H1 (cell line): ENCODE data around the gene CCL25. TPM values are rescaled to one million over a fixed set of nuclear protein-coding genes. Genes with fewer than 3 reads are reported as not detected.

ENCODE experiments used
- CTCF ChIA-PET: fragments of 300-600 bp; sonication (Branson Sonifier 250); formaldehyde crosslinking; loops from one replicate; lab custom pipeline; 2021; ENCODE audit not compliant: partially characterized antibody; lab: Charles Lee
- POLR2A ChIA-PET: fragments of 300-600 bp; sonication (Branson Sonifier 250); formaldehyde crosslinking; loops from one replicate; lab custom pipeline; 2021; ENCODE audit warnings: inconsistent platforms; ENCODE audit not compliant: partially characterized antibody; lab: Charles Lee
- DNase-seq, 2 experiments: peaks; one replicate each; pipeline versions ENCODE4 v3.0.0 to v3.0.0-alpha.2; 2010 to 2022; ENCODE audit warnings: low spot score in 2 of 2, low read depth in 1 of 2, mixed read lengths in 1 of 2
- FAIRE-seq: peaks from 2 replicates; lab custom pipeline; 2011; peaks lifted over from hg19 to GRCh38; lab: Jason Lieb, UNC
- H2AFZ ChIP-seq: 2 replicates; pipeline ENCODE4 v1.8.1; 2012; ENCODE audit warnings: low read length, inconsistent platforms
- H2AK5ac ChIP-seq: 2 replicates; pipeline ENCODE4 v1.6.1; 2013; ENCODE audit warnings: low read depth, low read length
- H2BK120ac ChIP-seq: replicated peaks from 2 replicates; pipeline ENCODE3; 2013; ENCODE audit warnings: low read depth, low read length, inconsistent platforms
- H2BK12ac ChIP-seq: 2 replicates; pipeline ENCODE4 v1.6.1; 2013; ENCODE audit warnings: low read depth, low read length
- H2BK15ac ChIP-seq: 2 replicates; pipeline ENCODE4 v1.6.1; 2013; ENCODE audit warnings: low read length
- H2BK20ac ChIP-seq: 2 replicates; pipeline ENCODE4 v1.6.1; 2013; ENCODE audit warnings: low read length
- H2BK5ac ChIP-seq: 2 replicates; pipeline ENCODE4 v1.6.1; 2013; ENCODE audit warnings: low read depth, low read length
- H3K14ac ChIP-seq: 2 replicates; pipeline ENCODE4 v1.6.1; 2013; ENCODE audit warnings: inconsistent platforms; ENCODE audit not compliant: insufficient read length
- H3K18ac ChIP-seq: 2 replicates; pipeline ENCODE4 v1.6.1; 2013; ENCODE audit warnings: low read length; ENCODE audit errors: extremely low read depth
- H3K23ac ChIP-seq: 2 replicates; pipeline ENCODE4 v1.6.1; 2013; ENCODE audit warnings: inconsistent platforms; ENCODE audit not compliant: insufficient read length
- H3K23me2 ChIP-seq: 2 replicates; pipeline ENCODE4 v1.6.1; 2013; ENCODE audit warnings: low read depth, low read length
- H3K27ac ChIP-seq: 2 replicates; pipeline ENCODE4 v1.6.1; 2011; ENCODE audit warnings: low read depth, low read length, inconsistent platforms
- H3K27me3 ChIP-seq, 4 experiments: replicated peaks in 1 of 4; 1 replicate in 1 of 4; 2 replicates in 3 of 4; pipeline versions ENCODE4 v1.6.1 to v1.8.1; 2011 to 2013; ENCODE audit warnings: low read length in 3 of 4, mild to moderate bottlenecking in 3 of 4, inconsistent platforms in 2 of 4, mixed read lengths in 2 of 4, moderate library complexity in 1 of 4; ENCODE audit not compliant: control insufficient read depth in 3 of 4, insufficient read depth in 3 of 4; ENCODE audit errors: extremely low read depth in 1 of 4
- H3K36me3 ChIP-seq, 4 experiments: 2 replicates each; pipeline versions ENCODE4 v1.6.1 to v1.8.1; 2011 to 2013; ENCODE audit warnings: mild to moderate bottlenecking in 4 of 4, low read length in 3 of 4, moderate library complexity in 2 of 4, control low read depth in 1 of 4, inconsistent platforms in 1 of 4; ENCODE audit not compliant: insufficient read depth in 4 of 4, control insufficient read depth in 2 of 4
- H3K4ac ChIP-seq: replicated peaks from 2 replicates; pipeline ENCODE3; 2013; ENCODE audit warnings: low read length, low read depth, mixed read lengths, inconsistent platforms; ENCODE audit not compliant: insufficient read length
- H3K4me1 ChIP-seq, 4 experiments: replicated peaks in 1 of 4; 1 replicate in 1 of 4; 2 replicates in 3 of 4; pipeline versions ENCODE4 v1.6.1 to v1.8.1; 2011 to 2013; ENCODE audit warnings: low read length in 3 of 4, inconsistent platforms in 2 of 4, mixed read lengths in 1 of 4; ENCODE audit not compliant: insufficient read depth in 4 of 4, control insufficient read depth in 3 of 4
- H3K4me2 ChIP-seq, 2 experiments: 2 replicates each; pipeline versions ENCODE4 v1.6.1 to v1.8.1; 2011 to 2013; ENCODE audit warnings: low read depth in 2 of 2, low read length in 2 of 2, control low read depth in 1 of 2, inconsistent platforms in 1 of 2, mild to moderate bottlenecking in 1 of 2; ENCODE audit not compliant: insufficient read depth in 1 of 2
- H3K4me3 ChIP-seq, 4 experiments: fragments of 200-600, 300-600 bp in 1 of 4; sonication (generic), shearing (Covaris generic), sonication (Bioruptor Twin) in 1 of 4; 2 replicates each; pipeline versions ENCODE4 v1.5.1 to v1.8.1; 2011 to 2016; ENCODE audit warnings: low read length in 4 of 4, low read depth in 3 of 4, control low read depth in 2 of 4, inconsistent platforms in 2 of 4, mild to moderate bottlenecking in 2 of 4, mixed read lengths in 1 of 4, moderate library complexity in 1 of 4; ENCODE audit not compliant: insufficient read depth in 2 of 4; ENCODE audit errors: extremely low read depth in 1 of 4
- H3K56ac ChIP-seq: replicated peaks from 2 replicates; pipeline ENCODE3; 2013; ENCODE audit warnings: low read depth, mild to moderate bottlenecking, mixed read lengths, low read length, inconsistent platforms; ENCODE audit not compliant: insufficient read length
- H3K79me1 ChIP-seq: 2 replicates; pipeline ENCODE4 v1.6.1; 2013; ENCODE audit warnings: low read depth, low read length, control low read depth
- H3K79me2 ChIP-seq, 2 experiments: 2 replicates each; pipeline versions ENCODE4 v1.6.1 to v1.8.1; 2012 to 2013; ENCODE audit warnings: low read length in 2 of 2, mild to moderate bottlenecking in 2 of 2, inconsistent platforms in 1 of 2; ENCODE audit not compliant: insufficient read depth in 2 of 2, control insufficient read depth in 1 of 2
- H3K9ac ChIP-seq, 4 experiments: replicated peaks in 1 of 4; 1 replicate in 1 of 4; 2 replicates in 3 of 4; pipeline versions ENCODE4 v1.6.1 to v1.8.1; 2011 to 2013; ENCODE audit warnings: low read depth in 3 of 4, low read length in 3 of 4, control low read depth in 2 of 4, mild to moderate bottlenecking in 2 of 4, moderate library complexity in 2 of 4, inconsistent platforms in 1 of 4; ENCODE audit errors: extremely low read depth in 1 of 4
- H3K9me3 ChIP-seq, 2 experiments: 2 replicates each; pipeline versions ENCODE4 v1.6.1 to v1.8.1; 2012 to 2013; ENCODE audit warnings: mild to moderate bottlenecking in 2 of 2, moderate library complexity in 2 of 2, control low read depth in 1 of 2, inconsistent platforms in 1 of 2, low read depth in 1 of 2, low read length in 1 of 2, mixed read lengths in 1 of 2; ENCODE audit not compliant: insufficient read depth in 2 of 2
- H4K20me1 ChIP-seq, 2 experiments: replicated peaks in 1 of 2; 2 replicates each; pipeline versions ENCODE3 to v1.8.1; 2011 to 2013; ENCODE audit warnings: inconsistent platforms in 2 of 2, low read length in 2 of 2, mild to moderate bottlenecking in 1 of 2; ENCODE audit not compliant: insufficient read depth in 2 of 2, control insufficient read depth in 1 of 2
- H4K5ac ChIP-seq: 2 replicates; pipeline ENCODE4 v1.6.1; 2013; ENCODE audit warnings: low read length, low read depth, mixed read lengths, inconsistent platforms; ENCODE audit not compliant: insufficient read length
- H4K8ac ChIP-seq: 2 replicates; pipeline ENCODE4 v1.8.0; 2013; ENCODE audit warnings: mild to moderate bottlenecking, moderate library complexity, low read length, inconsistent platforms; ENCODE audit not compliant: insufficient read depth; ENCODE audit errors: extremely low read depth
- H4K91ac ChIP-seq: replicated peaks from 2 replicates; pipeline ENCODE3; 2013; ENCODE audit warnings: low read length, mixed read lengths, inconsistent platforms; ENCODE audit not compliant: insufficient read length
- ASH2L ChIP-seq: fragments of 200-600, 300-600 bp; sonication (generic); IDR thresholded peaks from one replicate; pipeline ENCODE4 v1.7.1; 2017; ENCODE audit warnings: low read length
- ATF3 ChIP-seq: IDR thresholded peaks from 2 replicates; pipeline ENCODE4 v1.6.1; 2011; ENCODE audit warnings: low read depth, mild to moderate bottlenecking, low read length; ENCODE audit not compliant: insufficient read depth
- CTCF ChIP-seq, 3 experiments: IDR thresholded peaks; 1 replicate in 2 of 3; 2 replicates in 1 of 3; pipeline versions ENCODE4 v1.5.1 to v1.6.1; 2011; ENCODE audit warnings: low read length in 3 of 3, mild to moderate bottlenecking in 3 of 3, inconsistent platforms in 2 of 3, low read depth in 1 of 3, moderate library complexity in 1 of 3; ENCODE audit not compliant: insufficient read depth in 1 of 3; ENCODE audit errors: control extremely low read depth in 1 of 3
- EZH2 ChIP-seq: fragments of 200-600 bp; sonication (generic); IDR thresholded peaks from 2 replicates; pipeline ENCODE4 v1.7.1; 2012; ENCODE audit warnings: low read depth, mild to moderate bottlenecking, moderate library complexity, low read length, inconsistent platforms; ENCODE audit not compliant: severe bottlenecking
- KDM1A ChIP-seq: fragments of 200-600, 300-600 bp; sonication (generic); IDR thresholded peaks from 2 replicates; pipeline ENCODE4 v1.7.1; 2016; ENCODE audit warnings: mild to moderate bottlenecking, low read length, borderline replicate concordance
- RAD21 ChIP-seq, 2 experiments: IDR thresholded peaks in 1 of 2; conservative IDR thresholded peaks in 1 of 2; 2 replicates each; pipeline ENCODE4 v1.6.1; 2011; ENCODE audit warnings: low read depth in 2 of 2, low read length in 2 of 2, improper control_type of control experiment in 1 of 2, inconsistent platforms in 1 of 2, mild to moderate bottlenecking in 1 of 2, moderate library complexity in 1 of 2
- WGBS, 2 experiments: shearing (Covaris generic) in 1 of 2; methylation state at CpG; one replicate each; pipeline versions ENCODE4 v1.1.6 to v1.1.7; 2013 to 2015; ENCODE audit warnings: low lambda C conversion rate in 2 of 2, mixed read lengths in 2 of 2, inconsistent platforms in 1 of 2, low coverage in 1 of 2, missing lambda C conversion rate in 1 of 2; ENCODE audit not compliant: insufficient replicate concordance in 2 of 2, insufficient coverage in 1 of 2, insufficient read length in 1 of 2; ENCODE audit errors: extremely low coverage in 1 of 2, missing lambda C conversion rate in 1 of 2; 5-methylcytosine and 5-hydroxymethylcytosine counted together
- polyA plus RNA-seq, 7 experiments: library from polyadenylated mRNA; depleted of rRNA in 3 of 7; stranded (reverse) in 5 of 7; unstranded in 2 of 7; fragments of >200 nt in 5 of 7; fragments of 200-250 nt in 2 of 7; gene quantifications; 1 replicate in 5 of 7; 2 replicates in 1 of 7; 4 replicates in 1 of 7; pipeline versions ENCODE4 v1.2.1 to v1.2.3, GENCODE V29; 2011 to 2013; ENCODE audit warnings: missing spikeins in 2 of 7, mixed read lengths in 2 of 7
- total RNA-seq: library from RNA; stranded (reverse); fragmentation: NEBNext Ultra II Directional; extraction: Animal tissue kit (Norgen Biotek cat#: 25700); gene quantifications from 2 replicates; pipeline ENCODE4 v1.2.1, GENCODE V29; 2021

The CCL25 gene
- total and polyA plus RNA-seq, 2 of the 8 experiments (the other 6 are each of a cell fraction or from before 2014, with no cell fraction given) = 0.59 TPM; not detected in 1

GRCh38 chr19:8096071-8096470 is 43.5 kb downstream of the CCL25 start:
- Histone ChIP-seq H3K4me1 (no peaks in the 10 kb centered on the region), H3K9me3 (peaks cover 18% of the 10 kb centered on the region in 2 experiments), H3K4me2 (no peak overlapping the region), H2BK120ac (no peak overlapping the region), H2BK20ac (no peak overlapping the region), H4K8ac (peak overlapping the region; percentile 29; the same call in 1 of the 2 replicates), H3K23me2 (no peaks in the 10 kb centered on the region), H3K79me2 (no peaks in the 10 kb centered on the region), H3K79me1 (no peaks in the 10 kb centered on the region; the same call in 1 of the 2 replicates), H3K4me3 (no peak overlapping the region), H3K23ac (no peak overlapping the region), H3K18ac (no peak overlapping the region), H3K27ac (no peak overlapping the region), H3K36me3 (peaks cover 25 to 56% (median 40%) of the 10 kb centered on the region in 4 experiments), H2BK12ac (no peak overlapping the region), H3K14ac (no peak overlapping the region), H2BK15ac (no peak overlapping the region), H4K5ac (no peak overlapping the region), H3K9ac (no peak overlapping the region), H3K56ac (no peak overlapping the region), H4K91ac (no peak overlapping the region), H4K20me1 (no peaks in the 10 kb centered on the region), H3K4ac (no peak overlapping the region), H2AK5ac (no peak overlapping the region), H2BK5ac (no peak overlapping the region), H3K27me3 (no peaks in the 10 kb centered on the region), H2AFZ (no peak overlapping the region)
- ChIA-PET POLR2A (interaction anchor here (1.0 to 1.6 kb wide), 4 partner anchors 14 to 90 kb away, joined by 3 to 4 read pairs (median 4); partner anchors contain the start of gene ELAVL1), CTCF (interaction anchor here (0.6 to 1.1 kb wide), 2 partner anchors 98 to 163 kb away, joined by 3 to 5 read pairs; no protein-coding TSS in a partner anchor)
- FAIRE-seq (no peak), DNase-seq (no peak)
- TF ChIP-seq CTCF (IDR thresholded peaks at IDR 0.05; ENCODE audit: control extremely low read depth in 1 of 3, insufficient read depth in 1 of 3, low read depth in 1 of 3, low read length in 3 of 3) (peak; percentile 20 to 34 (median 33)), ATF3 (no peak), RAD21 (IDR thresholded peaks at IDR 0.05 in 1 of 2, conservative IDR thresholded peaks at IDR 0.05 in 1 of 2; ENCODE audit: low read depth in 2 of 2, low read length in 2 of 2) (peak; percentile 35 to 42; a peak in 3 of 4 replicates), EZH2 (no peak), ASH2L (no peak), KDM1A (peak; percentile 41; the same call in 1 of the 2 replicates)
- WGBS, 2 experiments = 93% methylated on average over 3 of the region's 3 CpGs; no CpG with 5 or more reads in 1 of the 2 experiments
